GM21737 (cell line): ENCODE data around the gene SEZ6L2.
"Not testable (repeated sequence)": the region's sequence is repeated elsewhere in the genome, so short reads cannot be mapped to it uniquely, and the experiment has no call there.

Source experiments
- ATAC-seq: cut with Tn5 transposase; IDR thresholded peaks from one replicate; pipeline ENCODE4 v1.9.1; 2021; ENCODE audit warnings: mild to moderate bottlenecking, moderate library complexity; ENCODE audit not compliant: unreplicated experiment

The SEZ6L2 gene

DNA sequence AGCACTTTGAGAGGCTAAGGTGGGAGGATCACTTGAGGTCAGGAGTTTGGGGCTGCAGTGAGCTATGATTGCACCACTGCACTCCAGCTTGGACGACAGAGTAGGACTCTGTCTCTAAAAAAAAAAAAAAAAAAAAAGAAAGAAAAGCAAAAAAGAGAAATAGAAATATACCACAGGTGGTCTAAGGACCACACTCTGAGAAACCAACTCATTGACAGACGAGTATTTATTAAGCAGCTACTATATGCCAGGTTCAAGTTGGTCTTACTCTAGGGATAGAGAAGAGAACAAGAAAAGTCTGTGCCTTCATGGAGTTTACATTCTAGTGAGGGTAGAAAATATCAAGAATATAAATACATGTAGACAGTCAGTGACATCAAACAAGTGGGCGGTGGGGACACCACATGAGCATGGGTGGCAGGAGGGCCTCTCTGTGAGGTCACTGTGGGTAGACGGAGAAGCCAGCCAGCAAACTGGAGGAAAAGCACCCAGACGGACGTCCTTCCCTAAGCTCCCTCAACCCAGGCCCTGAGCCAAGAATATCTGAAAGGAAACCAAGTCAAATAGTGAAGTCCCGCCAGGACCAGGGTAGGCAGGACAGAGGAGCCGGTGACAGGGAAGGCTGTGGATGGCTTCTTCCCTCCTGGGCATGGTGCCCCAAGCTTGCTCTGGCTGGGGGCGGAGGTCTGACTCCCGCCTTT is 41.1 kb downstream of the SEZ6L2 start:
- no peak for ATAC-seq

DNA sequence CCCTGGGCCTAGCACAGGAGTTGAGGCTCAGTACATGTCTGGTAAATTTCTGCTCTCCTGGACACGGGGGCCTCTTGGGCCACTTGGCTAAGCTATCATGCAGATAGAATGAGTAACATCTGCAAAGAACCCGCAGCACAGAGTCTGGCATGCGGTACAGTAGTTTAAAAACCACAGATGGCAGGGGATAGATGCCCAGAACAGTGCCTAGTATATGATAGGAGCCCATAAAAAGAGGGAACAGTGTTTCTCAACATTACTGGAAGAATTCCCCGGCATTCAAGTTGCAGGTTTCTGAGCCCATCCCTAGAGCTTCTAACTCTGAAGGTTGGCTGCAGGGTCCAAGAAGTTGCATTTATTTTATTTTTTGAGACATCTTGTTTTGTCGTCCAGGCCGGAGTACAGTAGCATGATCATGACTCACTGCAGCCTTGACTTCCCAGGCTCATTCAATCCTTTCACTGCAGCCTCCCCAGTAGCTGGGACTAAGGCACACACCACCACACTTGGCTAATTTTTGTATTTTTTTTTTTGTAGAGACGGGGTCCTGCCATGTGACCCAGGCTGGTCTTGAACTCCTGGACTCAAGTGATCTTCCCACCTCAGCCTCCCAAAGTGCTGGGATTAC is 42.1 kb downstream of the SEZ6L2 start:
- no peak for ATAC-seq

DNA sequence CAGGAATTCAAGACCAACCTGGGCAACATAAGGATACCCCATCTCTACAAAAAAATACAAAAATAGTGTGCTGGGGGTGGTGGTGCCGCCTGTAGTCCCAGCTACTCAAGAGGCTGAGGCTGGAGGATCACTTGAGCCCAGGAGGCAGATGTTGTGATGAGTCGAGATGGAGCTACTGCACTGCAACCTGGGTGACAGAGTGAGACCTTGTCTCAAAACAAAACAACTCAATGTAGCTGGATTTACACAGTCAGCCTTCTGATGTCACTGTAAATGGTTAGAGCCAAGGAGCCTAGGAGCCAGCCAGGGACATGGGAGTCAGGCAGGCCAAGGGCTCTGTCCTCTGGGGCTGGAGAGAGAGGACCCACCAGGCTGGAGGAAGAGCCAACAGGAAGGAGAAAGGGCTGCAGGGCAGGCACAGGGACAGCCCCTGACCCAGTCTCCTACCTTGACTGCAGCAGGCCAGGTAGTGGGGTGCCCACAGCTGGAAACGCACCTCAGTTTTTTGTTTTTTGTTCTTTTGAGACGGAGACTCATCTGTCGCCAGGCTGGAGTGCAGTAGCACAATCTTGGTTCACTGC is 44.7 kb downstream of the SEZ6L2 start:
- ATAC-seq: no peak

GRCh38 chr16:29852654-29853053 is 46.7 kb downstream of the SEZ6L2 start:
- no peak for ATAC-seq

GRCh38 chr16:29850998-29851397 is 48.4 kb downstream of the SEZ6L2 start:
- no peak for ATAC-seq

DNA sequence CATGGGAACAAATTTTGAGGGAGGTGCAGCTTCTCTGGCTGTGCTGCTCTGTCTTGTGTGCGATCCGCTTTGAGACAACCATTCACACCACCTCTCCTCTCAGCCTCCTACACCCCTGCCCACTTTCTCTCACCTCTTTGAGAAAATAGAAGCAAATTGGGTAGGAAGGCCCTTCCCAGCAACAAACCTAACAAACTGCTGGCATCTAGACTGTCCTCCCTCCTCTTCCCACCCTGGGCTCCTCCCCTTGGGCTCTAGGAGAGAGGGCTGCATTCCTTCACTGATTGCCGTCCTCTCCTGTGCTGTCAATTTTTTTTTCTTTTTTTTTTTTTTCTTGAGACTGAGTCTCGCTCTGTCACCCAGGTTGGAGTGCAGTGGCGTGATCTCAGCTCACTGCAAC is 49.8 kb downstream of the SEZ6L2 start:
- no peak for ATAC-seq

GRCh38 chr16:29848420-29849297 is 50.7 kb downstream of the SEZ6L2 start:
- no peak for ATAC-seq

- ATAC-seq: no peak
Observed at GRCh38 chr16:29845656-29846055, 53.7 kb downstream of the SEZ6L2 start.

- no peak for ATAC-seq
Observed at GRCh38 chr16:29844575-29845331, 54.6 kb downstream of the SEZ6L2 start.

DNA sequence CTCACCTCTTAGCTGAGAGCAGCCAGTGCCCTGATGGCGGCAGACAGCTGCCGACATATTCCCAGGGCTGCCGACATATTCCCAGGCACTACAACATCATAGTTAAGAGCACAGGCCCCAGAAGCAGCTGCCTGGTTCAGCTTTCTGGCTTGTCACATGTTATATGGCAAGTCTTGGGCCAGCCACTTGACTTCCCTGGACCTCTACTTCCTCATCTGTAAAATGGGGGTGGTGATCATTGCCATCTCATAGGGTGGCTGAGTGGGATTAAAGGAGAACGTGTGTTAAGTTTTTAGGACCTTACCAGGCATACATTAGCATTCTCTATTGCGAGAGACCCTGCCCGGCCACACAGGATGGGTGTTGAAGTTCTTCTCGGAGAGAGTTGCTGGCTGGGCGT is 55.4 kb downstream of the SEZ6L2 start:
- ATAC-seq: no peak

GRCh38 chr16:29842732-29843346 is 56.5 kb downstream of the SEZ6L2 start:
- no peak for ATAC-seq

DNA sequence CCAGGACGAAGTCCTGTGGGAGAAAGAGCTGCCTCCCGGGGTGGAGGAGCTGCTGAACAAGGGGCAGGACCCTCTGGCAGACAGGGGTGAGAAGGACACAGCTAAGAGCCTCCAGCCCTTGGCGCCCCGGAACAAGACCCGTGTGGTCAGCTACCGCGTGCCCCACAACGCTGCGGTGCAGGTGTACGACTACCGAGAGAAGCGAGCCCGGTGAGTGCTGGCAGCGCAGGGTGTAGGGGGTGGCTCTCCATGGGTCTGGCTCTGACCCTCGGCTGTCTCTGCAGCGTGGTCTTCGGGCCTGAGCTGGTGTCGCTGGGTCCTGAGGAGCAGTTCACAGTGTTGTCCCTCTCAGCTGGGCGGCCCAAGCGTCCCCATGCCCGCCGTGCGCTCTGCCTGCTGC is 57.7 kb downstream of the SEZ6L2 start:
- no peak for ATAC-seq

- ATAC-seq: no peak
Observed at GRCh38 chr16:29840240-29840639, 59.1 kb downstream of the SEZ6L2 start.

- ATAC-seq: no peak
Observed at GRCh38 chr16:29839822-29840221, 59.5 kb downstream of the SEZ6L2 start.

GRCh38 chr16:29837841-29838240 is 61.5 kb downstream of the SEZ6L2 start:
- no peak for ATAC-seq

- no peak for ATAC-seq
Observed at GRCh38 chr16:29836623-29837022, 62.7 kb downstream of the SEZ6L2 start.

GRCh38 chr16:29835926-29836325 is 63.4 kb downstream of the SEZ6L2 start:
- ATAC-seq: no peak

DNA sequence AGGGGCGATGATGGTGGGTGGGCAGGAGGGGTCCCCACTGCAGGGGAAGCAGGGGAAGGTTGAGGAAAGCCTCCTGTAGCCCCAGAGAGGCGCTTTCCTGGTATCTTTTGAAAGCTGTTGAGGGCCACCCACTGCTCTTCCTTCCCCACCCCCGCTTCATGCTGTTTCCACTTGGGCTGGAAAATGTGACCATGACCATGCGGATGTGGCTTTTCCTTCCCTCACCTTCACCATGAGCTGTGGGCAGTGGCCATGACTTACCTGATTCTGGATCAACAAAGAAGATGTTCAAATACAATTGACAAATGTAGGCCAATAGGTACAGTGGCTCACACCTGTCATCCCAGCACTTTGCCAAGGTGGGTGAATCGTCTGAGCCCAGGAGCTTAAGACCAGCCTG is 65.3 kb downstream of the SEZ6L2 start:
- no peak for ATAC-seq

DNA sequence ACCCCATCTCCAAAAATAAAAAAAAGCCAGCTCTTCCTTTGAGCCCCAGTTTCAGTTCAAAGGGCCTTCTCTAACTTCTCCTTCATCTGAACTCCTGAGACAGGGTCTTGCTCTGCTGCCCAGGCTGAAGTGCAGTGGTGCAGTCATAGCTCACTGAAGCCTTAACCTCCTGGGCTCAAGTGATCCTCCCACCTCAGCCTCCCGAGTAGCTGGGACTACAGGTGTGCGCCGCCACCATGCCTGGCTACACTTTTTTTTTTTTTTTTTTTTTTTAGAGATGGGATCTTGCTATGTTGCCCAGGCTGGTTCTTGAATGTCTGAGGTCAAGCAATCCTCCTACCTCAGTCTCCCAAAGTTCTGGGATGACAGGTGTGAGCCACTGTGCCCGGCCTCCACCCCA is 66.1 kb downstream of the SEZ6L2 start:
- ATAC-seq: not testable (repeated sequence)

- no peak for ATAC-seq
Observed at GRCh38 chr16:29831490-29831889, 67.9 kb downstream of the SEZ6L2 start.
